ENCODE measurements around the gene SSBP3. TPM values are rescaled to one million over a fixed set of nuclear protein-coding genes. Genes with fewer than 3 reads are reported as not detected.

SSBP3 gene
- total and polyA plus RNA-seq, 2 of the 13 experiments (the other 11 are each of a cell fraction or from before 2014, with no cell fraction given): 8.5 to 17.6 TPM

DNA sequence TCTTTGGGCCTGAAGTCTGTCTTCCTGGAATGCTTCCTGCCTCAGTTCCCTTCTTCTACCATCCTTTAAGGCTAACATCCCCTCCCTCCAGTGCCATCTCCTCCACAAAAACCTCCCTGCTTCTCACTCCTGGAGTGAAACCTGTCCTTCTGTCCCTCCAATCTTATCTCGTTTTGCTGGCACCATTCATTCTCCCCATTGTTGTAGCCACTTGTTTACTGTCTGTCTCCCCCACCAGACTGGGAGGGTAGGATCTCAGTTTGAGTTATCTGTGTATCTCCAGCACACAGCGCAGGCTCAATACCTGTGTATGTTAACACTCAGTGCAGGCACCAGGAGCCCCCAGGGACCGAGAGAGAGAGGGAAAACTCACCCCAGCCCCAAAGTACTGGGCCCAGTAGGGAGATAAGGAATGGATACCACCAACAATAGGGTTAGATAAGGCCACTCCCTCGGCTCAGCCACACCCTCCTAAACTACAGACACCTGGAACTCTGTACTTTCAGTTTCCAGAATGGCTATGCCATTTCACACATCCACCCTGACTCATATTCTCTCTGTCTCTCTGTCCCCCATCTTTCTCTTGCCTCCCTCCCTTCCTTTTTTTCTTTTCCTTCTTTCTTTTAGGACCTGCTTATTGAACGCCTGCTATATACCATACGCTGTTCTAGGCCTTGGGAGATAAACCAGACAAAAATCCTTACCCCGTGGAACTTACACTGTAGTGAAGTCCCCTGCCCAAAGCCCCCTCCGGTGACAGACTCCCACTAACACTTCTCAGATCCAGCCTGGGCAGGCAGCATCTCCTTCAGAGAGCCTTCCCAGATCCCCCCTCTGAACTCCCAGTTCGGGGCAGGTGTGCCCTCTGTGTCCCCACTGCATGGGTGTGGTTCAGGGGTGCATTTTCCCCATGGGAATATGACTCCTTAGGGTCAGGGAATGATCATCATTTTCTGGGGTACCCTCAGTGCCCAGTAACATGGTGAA, 3.3 kb upstream of the SSBP3 start (continued):
- TF ChIP-seq, protein P1, sequence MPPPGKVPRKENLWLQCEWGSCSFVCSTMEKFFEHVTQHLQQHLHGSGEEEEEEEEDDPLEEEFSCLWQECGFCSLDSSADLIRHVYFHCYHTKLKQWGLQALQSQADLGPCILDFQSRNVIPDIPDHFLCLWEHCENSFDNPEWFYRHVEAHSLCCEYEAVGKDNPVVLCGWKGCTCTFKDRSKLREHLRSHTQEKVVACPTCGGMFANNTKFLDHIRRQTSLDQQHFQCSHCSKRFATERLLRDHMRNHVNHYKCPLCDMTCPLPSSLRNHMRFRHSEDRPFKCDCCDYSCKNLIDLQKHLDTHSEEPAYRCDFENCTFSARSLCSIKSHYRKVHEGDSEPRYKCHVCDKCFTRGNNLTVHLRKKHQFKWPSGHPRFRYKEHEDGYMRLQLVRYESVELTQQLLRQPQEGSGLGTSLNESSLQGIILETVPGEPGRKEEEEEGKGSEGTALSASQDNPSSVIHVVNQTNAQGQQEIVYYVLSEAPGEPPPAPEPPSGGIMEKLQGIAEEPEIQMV (CRISPR knock-in tag; IDR thresholded peaks at IDR 0.05; ENCODE audit: low read depth): no peak

GRCh38 chr1:54408147-54409066, 2.2 kb upstream of the SSBP3 start:
- no peaks in the 10 kb centered on the region for H3K9me3 ChIP-seq (ENCODE audit: low read length)
- intact Hi-C loops (cut with micrococcal nuclease; ENCODE audit: unreplicated experiment) (no loop called here), in situ Hi-C loops (cut with HindIII; ENCODE audit: extremely low pct_ligation_motif_present, low pct_unique_long_range_greater_than_20kb) (loop anchor here (5.0 kb wide), 2 partner anchors 79 to 86 kb away; no protein-coding TSS in a partner anchor)
- BruUV-seq (replicated peaks): no TSS peak
- 0 out of 2 replicates have a peak, but pooled peaks cover 4% of the 10 kb centered on the region for H4K20me1 ChIP-seq (ENCODE audit: insufficient read depth, low read length)
- ATAC-seq (no peak), FAIRE-seq (peak; percentile 4), DNase-seq (ENCODE audit: low spot score) (no peak)
- H2AFZ ChIP-seq (ENCODE audit: low read length): peak overlapping the region; percentile 64
- peaks cover 5% of the 10 kb centered on the region for H3K79me2 ChIP-seq (ENCODE audit: insufficient read depth, low read length)
- CTCF ChIA-PET (ENCODE audit: low intra/inter-chr PET ratio, low total read pairs): no interaction called here
- POLR2A ChIA-PET: interaction anchor here (1.0 to 2.3 kb wide), 5 partner anchors 71 to 416 kb away, joined by 3 to 29 read pairs (median 10); partner anchors contain the start of genes CYB5RL and MRPL37
- peak overlapping the region; percentile 45 for H3K27ac ChIP-seq (ENCODE audit: extremely low read length, insufficient read depth, low read length)
- peak overlapping the region; percentile 68; the same call in 1 of the 2 replicates for H3K9ac ChIP-seq (ENCODE audit: insufficient read depth, low read depth, low read length)
- no peaks in the 10 kb centered on the region; a peak in 1 of 5 replicates for H3K27me3 ChIP-seq (ENCODE audit: control insufficient read depth in 1 of 2, insufficient read depth in 2 of 2, low read length in 2 of 2)
- 26% methylated on average over 9 of the region's 9 CpGs for WGBS (ENCODE audit: low lambda C conversion rate)
- peaks cover 57% of the 10 kb centered on the region for H3K4me1 ChIP-seq (ENCODE audit: insufficient read depth, low read length)
- H3K4me3 ChIP-seq (replicated peaks in 1 of 3; ENCODE audit: insufficient read depth in 1 of 3, low read depth in 2 of 3, low read length in 3 of 3): peak overlapping the region; percentile 73 to 97 (median 75)
- TF ChIP-seq FOSL2 (CRISPR knock-in tag; IDR thresholded peaks at IDR 0.05) (peak; percentile 62), TMF1 (CRISPR knock-in tag; IDR thresholded peaks at IDR 0.05; ENCODE audit: low read depth) (no peak), KLF9 (CRISPR knock-in tag; IDR thresholded peaks at IDR 0.05; ENCODE audit: low read depth) (no peak), ZNF652 (CRISPR knock-in tag; IDR thresholded peaks at IDR 0.05; ENCODE audit: borderline replicate concordance, low read depth) (no peak), NFE2L1 (CRISPR knock-in tag; IDR thresholded peaks at IDR 0.05; ENCODE audit: borderline replicate concordance) (no peak)
- TF ChIP-seq, protein P2, sequence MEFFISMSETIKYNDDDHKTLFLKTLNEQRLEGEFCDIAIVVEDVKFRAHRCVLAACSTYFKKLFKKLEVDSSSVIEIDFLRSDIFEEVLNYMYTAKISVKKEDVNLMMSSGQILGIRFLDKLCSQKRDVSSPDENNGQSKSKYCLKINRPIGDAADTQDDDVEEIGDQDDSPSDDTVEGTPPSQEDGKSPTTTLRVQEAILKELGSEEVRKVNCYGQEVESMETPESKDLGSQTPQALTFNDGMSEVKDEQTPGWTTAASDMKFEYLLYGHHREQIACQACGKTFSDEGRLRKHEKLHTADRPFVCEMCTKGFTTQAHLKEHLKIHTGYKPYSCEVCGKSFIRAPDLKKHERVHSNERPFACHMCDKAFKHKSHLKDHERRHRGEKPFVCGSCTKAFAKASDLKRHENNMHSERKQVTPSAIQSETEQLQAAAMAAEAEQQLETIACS (CRISPR knock-in tag; IDR thresholded peaks at IDR 0.05): no peak
- H3K36me3 ChIP-seq (replicated peaks in 1 of 2; ENCODE audit: control insufficient read depth in 1 of 2, insufficient read depth in 2 of 2, low read length in 2 of 2): no peaks in the 10 kb centered on the region; a peak in 1 of 5 replicates
- H3K4me2 ChIP-seq (ENCODE audit: low read depth, low read length): peak overlapping the region; percentile 92
